NCI-H1092 treated with DMSO at 0.1 percent for 48 hours (cell line): ENCODE results near the gene SERPINB10.

Source experiments
- DNase-seq: peaks from one replicate; lab custom pipeline; 2025; lab: John Stamatoyannopoulos, UW

Gene SERPINB10, protein sequence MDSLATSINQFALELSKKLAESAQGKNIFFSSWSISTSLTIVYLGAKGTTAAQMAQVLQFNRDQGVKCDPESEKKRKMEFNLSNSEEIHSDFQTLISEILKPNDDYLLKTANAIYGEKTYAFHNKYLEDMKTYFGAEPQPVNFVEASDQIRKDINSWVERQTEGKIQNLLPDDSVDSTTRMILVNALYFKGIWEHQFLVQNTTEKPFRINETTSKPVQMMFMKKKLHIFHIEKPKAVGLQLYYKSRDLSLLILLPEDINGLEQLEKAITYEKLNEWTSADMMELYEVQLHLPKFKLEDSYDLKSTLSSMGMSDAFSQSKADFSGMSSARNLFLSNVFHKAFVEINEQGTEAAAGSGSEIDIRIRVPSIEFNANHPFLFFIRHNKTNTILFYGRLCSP

DNA sequence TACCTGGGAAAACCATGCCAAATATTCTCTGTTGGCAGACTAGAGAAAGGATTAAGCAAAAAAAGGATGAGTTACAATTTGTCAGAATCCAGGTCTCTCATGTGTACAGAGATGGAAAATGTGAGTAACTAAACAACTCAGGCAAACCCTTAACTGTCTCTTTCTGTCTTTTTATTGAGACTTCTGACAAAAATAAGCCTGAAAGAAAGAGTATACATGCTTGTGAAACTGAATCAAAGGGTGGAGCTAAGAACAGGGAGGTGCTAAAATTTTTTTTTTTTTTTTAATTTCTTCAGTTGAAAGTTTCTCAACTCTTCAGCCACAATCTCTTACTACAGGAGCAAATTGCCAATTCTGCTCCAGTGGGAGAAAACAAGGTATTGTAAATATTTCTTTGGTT, at the start of gene SERPINB10:
Gene SERPINB10 (plus strand): TSS at position 295 of the 400 bp plus-strand sequence. CDS start 7,553 bp downstream, outside the sequence.
- DNase-seq = no peak

DNA sequence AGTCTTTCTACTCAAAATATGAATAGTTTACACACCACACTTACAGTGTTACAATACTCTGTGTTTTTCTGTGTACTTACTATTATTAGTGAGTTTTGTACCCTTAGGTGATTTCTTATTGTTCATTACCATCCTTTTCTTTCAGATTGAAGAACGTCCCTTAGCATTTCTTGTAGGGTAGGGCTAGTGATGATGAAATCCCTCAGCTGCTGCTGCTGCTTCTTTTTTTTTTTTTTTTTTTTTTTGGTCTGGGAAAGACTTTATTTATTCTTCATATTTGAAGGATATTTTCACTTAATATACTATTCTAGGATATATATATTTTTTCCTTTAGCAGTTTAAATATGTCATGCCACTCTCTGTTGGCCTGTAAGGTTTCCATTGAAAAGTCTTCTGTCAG, 49.3 kb upstream of the SERPINB10 start:
- DNase-seq = no peak

DNA sequence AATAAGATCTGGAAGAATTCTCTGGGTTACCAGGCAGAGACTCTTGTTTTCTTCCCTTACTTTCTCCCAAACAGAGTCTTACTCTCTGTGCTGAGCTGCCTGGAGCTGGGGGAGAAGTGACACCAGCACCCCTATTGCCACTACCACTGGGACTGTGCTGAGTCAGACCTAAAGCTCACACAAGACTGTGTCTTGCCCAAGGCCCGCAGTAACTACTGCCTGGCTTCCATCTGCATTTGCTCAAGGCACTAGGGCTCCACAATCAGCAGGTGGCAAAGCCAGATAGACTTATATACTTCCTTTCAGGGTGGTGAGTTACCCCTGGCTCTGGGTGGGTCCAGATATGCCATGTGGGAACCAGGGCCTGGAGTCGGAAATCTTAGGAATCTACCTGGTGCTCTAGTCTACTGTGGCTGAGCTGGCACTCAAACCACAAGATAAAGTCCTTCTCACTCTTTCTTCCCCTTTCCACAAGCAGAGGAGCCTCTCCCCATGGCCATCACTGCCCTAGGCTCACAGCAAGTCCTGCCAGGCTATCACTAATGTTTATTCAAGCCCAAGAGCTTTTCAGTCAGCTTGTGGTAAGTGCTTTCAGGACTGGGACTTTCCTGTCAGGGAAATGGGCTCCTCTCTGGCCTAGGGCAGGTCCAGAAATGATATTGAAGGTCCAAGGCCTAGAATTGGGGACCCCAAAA, 47.8 kb upstream of the SERPINB10 start:
- DNase-seq = no peak

DNA sequence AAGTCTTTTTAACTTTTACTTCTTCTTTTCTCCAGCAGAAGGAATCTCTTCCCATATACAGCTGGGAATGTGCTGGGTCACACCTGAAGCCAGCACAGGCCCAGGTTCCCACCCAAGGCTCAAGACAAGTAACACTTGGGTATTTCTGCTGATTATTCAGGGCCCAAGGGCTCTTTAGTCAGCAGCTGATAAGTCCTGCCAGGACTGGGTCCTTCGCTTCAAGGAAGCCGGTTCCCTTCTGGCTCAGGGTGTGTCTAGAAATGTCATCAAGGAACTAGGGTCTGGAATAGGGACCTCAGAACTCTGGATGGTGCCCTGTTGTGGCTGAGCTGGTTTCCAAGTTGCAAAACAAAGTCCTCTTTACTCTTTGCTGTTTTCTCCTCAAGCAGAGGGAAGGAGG, 47.2 kb upstream of the SERPINB10 start:
- DNase-seq = no peak

DNA sequence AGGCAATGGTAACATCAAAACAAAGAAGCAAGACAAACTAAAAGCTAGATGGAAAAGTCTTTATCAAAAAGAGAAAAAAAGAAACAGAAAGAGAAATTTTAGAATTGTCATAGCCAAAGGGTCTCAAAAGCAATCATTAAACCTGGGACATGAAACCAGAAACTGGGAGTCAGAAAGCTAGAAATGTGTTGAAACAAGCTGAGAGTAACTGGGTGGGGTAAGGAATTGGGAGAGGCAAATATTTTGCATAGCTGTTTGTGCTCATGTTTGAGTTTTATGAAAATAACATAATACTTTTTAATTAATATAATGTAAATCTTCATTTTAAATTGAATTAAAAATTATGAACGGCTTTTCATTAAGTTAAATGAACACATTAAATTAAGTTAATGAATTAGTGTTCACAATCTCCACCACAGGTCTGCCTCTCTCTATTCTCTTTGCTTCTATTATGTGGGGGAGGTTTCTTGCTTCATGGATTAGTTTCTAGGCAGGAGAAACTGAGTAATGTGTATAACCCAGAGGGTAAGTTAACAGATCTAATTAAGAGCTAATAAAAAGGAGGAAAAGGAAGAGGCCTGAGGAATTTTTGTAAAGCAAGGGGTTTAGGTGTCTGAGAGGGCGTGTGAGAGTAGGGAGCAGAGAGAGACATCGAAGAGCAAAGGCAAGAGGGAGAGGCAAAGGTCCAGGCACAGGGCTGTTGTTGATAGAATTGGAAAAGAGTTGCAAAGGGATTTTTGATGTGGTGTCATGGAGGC, 40.2 kb upstream of the SERPINB10 start:
- no peak for DNase-seq

DNA sequence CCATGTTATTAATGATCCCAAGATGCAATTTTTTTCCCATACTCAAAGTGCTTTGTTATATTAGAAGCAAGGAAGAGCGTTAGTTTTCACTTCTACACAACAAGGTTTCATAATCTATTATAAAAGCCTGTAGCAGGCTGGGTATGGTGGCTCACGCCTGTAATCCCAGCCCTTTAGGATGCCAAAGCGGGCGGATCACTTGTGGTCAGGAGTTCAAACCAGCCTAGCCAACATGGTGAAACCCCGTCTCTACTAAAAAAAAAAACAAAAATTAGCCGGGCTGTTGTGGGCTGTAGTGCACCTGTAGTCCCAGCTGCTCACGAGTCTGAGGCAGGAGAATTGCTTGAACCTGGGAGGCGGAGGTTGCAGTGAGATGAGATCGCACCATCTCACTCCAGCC, 39.2 kb upstream of the SERPINB10 start:
- DNase-seq = no peak

DNA sequence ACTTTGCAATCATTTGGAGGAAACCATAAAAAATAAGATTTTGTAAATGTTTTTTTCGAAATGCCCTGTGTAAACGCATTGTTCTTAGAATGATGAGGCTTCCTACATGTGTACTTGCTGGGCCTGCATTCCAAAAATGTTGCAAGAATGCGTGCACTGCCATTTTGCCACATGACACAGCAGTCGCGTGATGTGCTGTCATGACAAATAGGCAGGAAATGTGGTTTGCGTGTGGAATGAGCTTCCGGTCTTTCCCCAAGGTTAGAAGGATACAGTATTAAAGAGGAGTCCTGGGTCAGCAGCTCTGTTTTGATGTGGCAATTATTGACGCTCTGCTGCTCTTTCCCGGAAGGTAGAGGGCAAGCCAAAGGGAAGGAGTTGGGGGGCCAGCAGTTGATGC, 38.4 kb upstream of the SERPINB10 start:
- no peak for DNase-seq

DNA sequence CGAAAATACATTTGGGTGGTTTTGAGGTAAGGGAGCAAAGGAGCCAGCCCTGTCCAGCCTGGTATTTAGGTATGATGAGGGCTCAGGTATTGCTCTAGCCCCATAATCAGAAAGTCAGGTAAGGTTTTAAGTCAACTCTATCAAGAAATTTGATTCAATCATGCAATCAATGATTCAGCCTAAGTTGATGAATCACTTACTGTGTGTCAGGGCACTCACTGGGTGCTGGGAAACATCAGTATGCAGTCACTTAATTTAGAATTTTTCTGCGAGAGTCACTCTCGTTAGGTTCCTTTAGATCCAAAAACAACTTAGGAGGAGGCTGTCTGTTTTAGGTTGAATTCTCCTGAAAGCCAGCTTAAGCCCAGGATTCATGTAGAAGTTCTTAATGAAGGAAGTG, 37.9 kb upstream of the SERPINB10 start:
- no peak for DNase-seq

DNA sequence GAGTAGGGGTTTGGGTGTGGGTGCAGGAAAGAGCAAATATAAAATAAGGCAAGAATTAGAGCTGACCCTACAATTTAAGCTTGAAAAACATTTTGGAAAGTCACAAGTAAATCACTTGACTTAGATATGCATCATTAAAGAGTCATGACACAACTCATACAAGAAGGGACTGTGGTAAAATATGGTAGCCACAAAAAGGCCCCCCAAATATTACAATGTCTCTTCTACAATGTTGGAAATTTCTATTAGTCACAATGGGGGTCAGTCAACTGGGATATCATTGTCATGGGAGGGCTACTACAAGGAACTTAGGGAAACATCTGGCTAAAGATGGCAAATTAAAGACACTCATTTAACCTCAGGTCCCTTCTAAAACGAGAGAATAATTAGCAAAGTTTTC, 35.9 kb upstream of the SERPINB10 start:
- no peak for DNase-seq

DNA sequence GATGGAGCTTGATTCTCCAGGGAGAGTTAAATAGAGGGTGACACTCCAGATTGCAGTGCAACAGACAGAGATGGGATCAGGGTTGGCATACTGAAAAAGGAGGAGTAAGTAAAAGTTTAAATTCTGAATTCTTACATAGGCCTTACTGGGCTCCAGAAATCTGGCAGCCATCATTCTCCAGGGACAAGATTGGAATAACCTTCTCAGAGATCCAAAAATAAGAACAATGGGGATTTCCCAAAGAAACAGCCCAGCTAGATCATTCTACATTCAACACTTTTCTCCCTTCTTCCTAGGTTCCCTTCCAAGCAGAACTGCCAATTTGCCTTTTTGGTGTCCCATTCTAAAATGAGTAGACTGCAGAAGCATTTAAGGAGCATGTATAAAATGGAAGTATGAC, 35.2 kb upstream of the SERPINB10 start:
- DNase-seq = no peak

DNA sequence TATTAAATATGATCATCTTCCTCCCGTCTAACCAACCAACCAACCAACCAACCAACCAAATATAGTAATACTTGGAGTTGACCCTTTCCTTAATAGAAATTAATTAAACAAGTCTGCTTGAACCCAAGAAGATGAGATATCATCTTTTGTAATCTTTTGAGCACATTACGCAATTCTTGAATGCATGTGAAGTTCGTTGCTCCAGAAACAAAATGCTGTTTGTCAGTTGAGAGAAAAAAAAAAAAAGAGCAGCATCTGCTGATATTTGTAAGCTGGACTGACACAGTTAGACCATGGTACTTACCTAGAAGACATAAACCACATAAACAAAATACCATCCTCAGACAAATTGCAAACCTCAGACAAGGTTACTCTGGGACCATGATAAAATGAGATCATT, 29.4 kb upstream of the SERPINB10 start:
- no peak for DNase-seq

DNA sequence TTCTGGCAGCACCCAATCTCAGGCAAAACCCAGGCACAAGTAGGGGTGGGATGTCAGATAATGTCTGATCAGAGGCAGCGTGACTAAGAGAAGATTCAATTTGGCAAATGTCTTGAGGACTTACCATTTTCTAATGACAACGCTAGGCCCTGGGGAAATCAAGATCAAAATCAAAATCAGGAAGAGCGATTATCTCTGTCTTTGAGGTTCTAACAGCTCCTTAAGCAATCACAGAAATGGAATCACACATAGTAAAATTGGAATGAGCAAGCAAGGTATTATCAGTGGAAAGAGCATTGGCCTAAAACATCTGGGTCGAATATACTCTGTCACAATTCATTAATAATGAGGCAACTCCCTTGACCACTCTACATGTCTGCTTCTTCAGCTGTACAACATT, 28.8 kb upstream of the SERPINB10 start:
- DNase-seq = no peak

DNA sequence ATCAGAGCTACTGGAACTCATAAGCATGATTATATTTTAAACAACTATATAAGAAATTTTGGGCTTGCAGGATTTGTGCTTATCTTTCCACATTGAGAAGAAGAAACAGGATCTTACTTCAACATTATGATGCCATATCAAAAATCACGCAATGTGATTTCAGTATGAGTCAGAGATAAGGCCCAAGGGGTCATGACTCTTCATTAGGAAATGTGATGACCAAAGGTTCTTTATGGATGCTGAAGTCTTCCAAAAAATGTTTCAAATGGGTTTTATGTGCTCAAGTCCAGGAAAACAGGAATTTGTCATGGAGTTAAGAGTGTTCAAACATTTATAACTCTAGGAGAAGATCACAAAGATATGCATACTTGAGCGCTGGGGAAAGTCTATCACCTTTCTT, 28.0 kb upstream of the SERPINB10 start:
- no peak for DNase-seq

DNA sequence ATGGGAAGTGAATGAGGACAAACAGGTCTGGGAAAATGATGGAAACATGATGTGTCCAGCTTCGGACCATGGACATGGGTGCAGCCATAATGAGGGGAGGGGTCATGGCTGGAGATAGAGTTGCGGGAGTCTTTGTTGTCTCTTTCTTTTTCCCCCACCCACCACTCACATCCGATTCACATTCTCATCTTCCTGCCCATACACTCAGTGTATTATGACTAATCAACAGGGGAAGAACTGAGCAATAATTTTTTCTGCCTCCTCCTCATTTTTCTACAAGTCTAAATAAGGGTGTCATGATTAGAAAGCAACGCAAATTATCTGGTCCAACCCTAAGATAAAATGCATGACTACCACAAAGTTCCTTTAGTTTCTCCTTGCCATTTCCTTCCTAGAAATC, 25.9 kb upstream of the SERPINB10 start:
- DNase-seq = no peak

DNA sequence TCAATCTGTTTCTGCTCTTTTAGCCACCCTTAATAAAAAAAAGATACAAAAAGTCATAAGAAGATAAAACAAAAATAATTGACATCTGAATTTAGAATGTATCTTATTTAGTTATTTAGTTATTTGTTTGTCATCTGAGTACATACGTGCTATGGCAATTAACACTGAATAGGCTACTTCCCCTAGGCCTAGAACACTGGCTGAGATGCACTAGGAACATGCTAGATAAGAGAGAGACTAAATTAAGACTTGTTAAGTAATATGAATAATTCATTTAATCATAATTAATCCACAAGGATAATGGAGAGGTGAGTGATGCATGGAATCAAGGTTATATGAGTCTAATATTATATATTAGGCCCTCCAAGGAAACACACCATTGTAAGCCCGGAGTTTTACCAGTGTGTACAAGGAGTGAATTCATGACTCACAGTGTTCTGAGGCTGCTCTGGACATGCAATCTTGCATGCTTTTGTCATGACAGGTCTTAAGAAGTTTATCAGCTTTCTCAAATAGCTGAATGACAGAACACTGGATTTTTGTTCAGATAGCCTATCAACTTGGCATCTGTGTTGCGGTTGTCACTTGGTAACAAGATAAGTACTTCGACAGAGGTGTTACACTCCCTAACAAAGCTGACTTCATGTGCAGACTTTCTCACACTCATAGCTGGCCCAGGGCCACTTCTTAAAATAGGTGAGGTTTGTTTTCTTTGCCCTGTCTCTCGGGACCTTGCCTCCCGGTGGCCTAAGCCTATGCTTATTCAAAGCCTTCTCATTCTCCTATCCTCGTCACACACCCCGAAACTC, 25.2 kb upstream of the SERPINB10 start:
- DNase-seq = no peak

DNA sequence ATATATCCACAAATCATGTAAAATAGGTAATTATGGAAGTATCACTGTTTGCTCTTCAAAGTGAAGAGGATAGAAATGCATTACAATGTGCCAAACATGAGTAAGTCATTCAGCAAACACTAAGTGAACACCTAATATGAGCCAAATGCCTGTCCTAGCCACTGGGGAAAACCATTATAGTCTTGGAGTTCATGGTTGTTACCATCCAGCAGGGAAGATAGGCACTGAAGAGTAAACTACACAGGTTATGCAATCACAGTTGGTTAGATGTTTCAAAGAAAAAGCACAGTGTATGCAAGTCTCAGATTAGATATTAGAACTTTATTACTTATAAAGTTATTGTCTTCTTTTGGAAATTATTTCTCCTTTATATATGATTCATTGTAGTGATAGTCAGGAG, 24.1 kb upstream of the SERPINB10 start:
- no peak for DNase-seq

DNA sequence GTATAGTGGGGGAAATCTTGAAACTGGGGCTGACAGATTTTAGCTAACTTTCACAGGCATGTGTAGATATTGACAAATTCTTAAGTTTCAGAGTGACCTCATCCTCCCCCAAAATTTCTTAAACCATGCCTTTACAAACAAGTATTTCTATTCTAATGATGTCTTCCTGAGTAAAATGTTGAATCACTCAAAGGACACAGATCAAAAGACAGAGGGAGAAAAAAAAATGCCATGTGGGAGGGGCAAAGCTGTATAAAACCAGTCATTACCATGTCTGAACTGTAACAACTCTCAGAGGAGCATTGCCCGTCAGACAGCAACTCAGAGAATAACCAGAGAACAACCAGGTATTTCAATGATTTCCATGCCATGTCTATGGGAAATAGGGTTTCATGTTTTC, 20.3 kb upstream of the SERPINB10 start, which contains the start of gene SERPINB2:
Gene SERPINB2 (plus strand): TSS at position 282 of the 400 bp plus-strand sequence. CDS start 3,740 bp downstream, outside the sequence.
- no peak for DNase-seq

DNA sequence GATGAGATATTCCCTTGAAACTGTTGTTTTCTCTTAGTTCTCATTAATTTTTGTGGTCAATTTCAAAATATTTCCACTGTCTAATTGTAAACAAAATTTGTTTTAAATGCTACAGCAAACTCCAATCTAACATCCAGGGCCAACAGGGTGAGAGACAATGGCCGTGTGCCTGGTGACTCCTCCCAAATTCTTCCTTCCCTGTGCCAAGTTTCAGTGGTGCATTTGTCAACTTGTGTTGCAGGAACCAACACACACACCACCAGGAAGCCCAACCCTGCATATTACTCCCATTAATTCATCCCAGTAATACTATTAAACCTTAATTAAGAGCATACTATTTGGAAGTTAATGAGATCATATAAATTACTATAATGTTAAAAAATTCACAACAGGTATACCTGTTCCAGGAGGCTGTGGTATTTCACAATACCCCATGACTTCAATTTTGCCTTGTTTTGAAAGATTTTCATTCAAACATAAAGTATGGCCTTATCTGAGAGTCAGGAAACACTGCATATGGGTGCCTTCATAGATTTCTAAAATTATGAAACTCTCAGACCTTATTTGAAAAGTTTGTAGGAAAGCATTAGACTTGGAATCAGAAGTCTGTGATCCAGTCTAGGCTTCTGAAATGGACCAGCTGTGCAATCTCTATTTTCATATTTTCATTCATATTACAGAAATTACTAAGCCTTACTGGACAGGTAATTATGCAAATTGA, 19.1 kb upstream of the SERPINB10 start:
- DNase-seq = no peak

DNA sequence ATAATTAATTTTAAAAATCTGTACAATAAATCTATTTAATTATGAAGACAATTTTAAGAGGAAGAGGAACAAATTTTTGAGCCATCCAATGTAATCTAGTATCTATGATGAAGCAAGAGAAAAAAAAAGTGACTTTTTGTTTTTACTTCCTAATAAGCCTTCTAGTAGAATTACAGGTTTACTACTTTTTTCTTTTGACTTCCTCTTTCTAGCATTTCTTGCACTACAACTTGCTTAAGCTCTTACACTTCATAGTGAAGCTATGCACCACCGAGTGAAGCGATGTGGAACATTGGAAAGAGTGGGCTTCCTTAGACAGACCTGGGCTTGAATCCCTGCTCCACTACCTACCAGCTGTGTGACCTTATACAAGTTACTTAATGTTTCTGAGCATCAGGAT, 18.1 kb upstream of the SERPINB10 start:
- no peak for DNase-seq

DNA sequence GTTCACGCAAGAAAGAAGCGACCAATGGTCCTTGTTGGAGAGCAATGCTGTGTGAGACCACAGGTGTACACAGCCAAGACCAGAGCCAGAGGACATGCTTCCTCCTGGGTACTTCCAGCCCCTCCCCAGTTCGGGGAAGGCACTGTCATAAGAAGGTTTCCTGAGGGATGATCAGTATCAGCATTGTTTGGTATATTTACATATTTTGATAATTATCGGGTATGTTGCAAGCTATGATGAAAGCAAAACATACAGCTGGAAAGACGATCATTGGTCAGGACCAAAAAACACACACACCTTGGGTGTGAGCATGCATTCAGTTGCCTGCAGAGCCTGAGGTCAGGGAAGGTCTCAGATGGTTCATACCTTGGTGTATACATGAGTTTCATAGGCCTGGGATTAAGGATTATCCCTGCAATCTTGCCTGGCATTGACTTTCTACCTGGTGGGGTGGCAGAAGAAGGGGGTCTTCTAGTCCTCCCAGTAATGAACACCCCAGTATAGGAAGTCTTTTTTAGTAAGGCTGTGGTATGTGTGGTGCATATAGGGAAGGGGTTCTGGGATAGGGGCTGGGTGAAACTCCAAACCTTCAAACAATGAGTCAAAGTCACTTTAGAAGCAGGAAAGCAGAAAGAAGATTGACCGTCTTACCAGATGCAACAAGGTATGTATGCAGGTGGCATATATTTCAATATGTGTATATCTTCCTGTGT, 17.4 kb upstream of the SERPINB10 start:
- DNase-seq = no peak

DNA sequence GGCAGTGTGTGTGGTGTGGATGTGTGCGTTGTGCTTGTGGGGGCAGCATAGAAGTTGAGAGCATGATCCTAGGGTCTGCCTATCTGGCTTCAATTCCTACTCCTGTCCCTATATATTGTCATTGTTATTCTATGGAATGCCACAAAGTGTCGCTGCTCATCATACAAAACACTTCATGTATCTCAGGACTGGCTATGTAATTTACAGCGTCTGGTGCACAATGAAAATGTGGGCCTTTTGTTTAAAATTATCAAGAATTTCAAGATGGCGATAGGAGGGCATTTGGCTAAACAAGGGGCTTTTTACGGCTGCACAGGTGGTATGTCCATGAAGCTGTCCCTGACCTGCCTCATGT, 16.8 kb upstream of the SERPINB10 start:
- DNase-seq = peak; percentile 55
